IPS DF 4.7 (cell line): Measurements from ENCODE around the gene ASIC3.

Source experiments
- DNase-seq: peaks from one replicate; pipeline ENCODE4 v3.0.0-alpha.2; 2013; ENCODE audit warnings: low spot score; ENCODE audit errors: extremely low read depth

The ASIC3 gene

DNA sequence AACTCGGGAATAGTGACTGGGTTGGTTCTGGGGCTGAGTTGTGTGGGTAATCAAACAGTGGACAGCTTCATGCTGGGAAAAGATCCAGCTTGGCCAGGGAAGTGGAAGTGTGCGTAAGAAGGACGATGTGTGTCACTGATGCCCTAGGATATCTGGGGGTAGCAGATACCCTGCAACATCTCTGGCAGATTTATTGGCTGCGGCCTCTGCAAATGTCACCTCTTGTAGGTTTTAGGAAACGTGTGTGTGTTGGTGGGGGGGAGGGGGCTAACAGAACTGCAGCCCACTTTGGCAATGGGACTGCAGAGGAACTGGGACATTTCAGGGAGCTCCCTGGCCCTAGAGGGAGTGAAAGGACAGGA is 37.0 kb downstream of the ASIC3 start:
- no peak for DNase-seq

DNA sequence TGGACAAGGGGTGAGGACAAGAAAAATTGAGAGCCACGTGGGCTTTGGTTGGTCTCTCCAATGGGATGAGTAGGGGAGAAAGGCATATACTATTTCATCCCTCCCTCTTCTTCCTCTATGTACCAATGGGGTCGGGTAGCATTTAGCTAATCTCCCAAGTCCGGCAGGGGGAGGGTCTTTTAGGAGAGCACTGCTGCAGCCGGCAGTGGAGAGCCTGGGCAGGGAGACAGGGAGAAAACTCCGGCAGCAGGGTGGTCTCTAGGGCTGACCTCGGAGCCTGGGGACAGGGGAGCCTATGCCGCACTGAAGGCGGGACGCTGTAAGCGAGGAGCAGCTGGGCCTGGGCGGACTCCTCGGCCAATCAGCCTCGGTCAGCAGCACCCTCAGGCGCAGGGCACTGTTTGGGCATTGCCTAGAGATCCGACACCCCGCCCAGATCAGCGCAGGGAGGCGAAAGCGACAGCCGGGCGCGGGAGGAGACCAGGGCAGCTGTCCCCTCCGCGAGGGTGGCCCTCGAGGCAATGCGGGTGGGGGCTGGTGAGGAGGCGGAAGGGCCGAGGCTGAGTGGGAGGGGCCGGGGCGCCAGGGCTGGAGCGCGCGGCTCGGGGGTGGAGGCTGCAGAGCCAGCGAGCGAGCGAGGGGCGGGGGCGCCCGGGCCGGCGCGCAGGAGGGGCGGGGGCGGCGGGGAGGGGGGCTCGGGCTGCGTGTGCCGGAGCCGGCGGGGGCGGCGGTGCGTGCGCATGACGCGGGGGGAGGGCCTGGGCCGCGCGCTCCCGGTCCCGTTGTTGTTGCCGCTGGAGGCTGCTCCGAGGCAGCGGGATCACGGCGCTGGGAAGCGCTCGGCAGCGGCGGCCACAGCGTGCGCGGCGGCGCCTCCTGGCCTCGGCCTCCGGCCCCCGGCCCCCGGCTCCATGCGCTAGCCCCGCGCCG is 37.6 kb downstream of the ASIC3 start, which contains the start of gene AGAP3:
TSS of gene AGAP3 (plus strand) at position 785 of the 930 bp plus-strand sequence. CDS start 267 bp downstream, outside the sequence.
- DNase-seq: no peak

DNA sequence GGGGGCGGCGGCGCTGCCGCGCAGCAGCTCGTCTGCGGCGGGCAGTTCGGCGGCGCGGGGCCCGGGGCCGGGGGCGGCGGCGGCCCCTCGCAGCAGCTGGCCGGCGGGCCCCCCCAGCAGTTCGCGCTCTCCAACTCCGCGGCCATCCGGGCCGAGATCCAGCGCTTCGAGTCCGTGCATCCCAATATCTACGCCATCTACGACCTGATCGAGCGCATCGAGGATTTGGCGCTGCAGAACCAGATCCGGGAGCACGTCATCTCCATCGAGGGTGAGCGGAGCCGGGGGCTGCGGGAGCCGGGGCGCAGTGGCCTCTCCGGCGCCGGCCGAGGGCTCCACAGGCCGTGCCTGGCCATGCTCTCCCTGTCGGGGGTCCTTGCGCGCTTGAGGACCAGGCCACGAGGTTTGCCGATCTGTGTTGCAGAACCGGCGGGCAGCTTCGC is 38.5 kb downstream of the ASIC3 start:
- DNase-seq: no peak

DNA sequence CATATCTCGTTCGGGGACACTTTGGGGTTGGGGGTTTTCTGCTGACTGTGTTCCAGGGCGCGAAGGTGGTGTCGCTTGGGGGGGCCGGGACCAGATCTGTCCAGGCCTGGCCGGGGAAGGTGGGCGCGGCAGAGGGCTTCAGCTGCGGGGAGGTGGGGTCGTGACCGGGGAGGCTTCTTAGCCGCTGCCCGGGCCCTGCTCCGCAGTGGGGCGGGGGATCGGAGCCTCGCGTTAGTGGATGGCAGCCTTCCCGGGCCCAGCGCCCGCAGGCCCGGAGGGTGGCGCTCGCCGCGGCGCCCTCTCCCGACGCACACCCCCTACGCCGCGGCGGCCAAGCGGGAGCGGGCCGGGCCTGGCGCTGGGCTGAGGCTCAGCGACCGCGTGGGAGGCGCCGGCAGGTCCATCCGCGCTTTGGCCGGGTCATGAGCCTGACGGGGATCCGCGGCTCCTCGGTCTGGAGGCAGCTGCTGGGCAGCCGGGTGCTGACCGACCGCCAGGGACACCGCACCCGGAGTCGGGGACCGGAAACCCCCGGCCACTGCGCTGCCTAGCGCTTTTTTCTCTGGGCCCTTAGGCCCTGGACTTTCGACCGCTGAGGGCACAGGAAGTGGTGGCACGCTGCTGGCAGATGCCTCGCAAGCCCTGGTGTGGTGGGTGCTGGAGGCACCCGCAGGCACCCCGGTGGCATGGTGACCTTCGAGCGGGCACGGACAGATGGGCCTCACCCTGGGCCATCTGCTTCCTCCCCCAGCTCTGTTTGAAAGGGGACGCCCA is 39.1 kb downstream of the ASIC3 start:
- no peak for DNase-seq

DNA sequence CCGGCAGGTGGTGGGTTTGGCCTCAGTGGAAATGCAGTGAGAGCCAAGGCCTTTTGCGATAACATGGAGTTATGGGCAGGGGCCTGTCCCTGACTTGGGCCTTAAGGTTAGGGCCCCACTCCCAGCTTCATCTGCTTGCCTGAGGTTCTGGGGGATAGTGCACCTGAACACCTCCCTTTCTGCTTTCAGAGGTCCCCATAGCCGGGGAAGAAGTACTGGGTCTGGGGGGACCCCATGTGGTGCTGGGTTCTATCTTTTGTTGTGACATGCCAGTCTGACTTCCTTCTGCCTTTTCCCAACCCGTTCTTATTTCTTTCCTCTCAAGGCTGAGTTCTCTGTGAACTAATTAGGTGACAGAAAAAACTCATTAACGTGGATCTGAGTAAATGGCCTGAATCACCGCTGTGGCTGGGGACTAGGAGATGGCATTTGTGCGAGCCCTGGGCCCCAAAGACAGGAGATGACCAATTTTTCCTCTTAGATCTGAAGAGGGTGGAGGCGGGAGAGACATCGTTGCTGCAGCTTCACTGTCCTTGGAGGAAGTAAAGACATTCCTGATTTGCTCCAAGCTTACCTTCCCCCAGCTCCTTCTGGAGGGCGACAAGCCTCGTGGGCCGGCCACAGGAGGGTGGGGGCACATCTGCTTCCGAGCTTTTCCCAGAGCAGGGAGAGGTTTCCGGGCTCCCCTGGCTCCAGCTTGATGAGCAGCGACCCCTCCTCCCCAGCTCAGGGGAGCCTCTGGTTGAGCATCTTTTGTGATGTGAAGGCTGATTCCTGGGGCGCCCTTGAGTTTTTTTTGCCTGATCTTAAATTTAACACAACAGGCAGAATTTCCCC is 39.9 kb downstream of the ASIC3 start:
- no peak for DNase-seq

DNA sequence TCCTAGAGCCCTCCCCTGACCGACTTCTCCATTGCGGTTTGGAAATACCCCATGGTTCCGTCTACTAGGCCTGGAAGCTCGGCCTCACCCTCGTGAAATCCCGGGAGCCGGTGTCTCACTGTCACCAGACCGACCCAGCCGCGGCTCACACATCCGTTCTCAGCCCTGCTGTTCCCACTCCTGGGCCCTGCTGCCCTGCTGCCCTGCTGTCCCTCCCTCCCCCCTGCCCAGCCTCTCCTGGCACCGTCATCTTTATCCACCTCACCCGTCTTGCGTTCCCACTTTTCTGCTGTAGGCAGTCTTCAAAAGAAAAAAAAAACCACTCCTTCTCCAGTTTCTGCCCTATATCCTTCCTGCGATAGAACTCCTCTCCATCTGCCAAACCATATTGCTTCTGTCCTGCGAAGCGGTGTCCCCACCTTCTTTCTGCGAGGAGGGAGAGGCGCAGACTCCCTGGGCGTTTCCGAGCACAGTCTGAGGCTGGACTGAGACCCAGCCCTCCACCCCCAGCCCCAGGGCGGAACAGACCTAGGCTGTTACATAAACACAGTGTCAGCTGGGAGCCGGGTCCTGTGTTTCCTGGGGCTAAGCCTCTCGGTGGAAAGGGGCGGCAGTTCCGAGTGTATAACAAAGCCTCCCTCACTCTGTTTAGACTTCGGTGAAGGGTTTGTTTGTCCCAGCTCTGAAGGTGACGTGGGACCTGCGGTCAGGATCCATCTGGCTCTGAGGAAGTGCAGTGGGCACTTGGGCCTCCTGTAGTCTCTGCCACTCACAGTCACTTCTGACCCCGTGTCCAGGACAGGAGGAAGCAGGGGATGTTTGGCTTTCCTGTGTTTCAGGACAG is 40.7 kb downstream of the ASIC3 start:
- DNase-seq: no peak

DNA sequence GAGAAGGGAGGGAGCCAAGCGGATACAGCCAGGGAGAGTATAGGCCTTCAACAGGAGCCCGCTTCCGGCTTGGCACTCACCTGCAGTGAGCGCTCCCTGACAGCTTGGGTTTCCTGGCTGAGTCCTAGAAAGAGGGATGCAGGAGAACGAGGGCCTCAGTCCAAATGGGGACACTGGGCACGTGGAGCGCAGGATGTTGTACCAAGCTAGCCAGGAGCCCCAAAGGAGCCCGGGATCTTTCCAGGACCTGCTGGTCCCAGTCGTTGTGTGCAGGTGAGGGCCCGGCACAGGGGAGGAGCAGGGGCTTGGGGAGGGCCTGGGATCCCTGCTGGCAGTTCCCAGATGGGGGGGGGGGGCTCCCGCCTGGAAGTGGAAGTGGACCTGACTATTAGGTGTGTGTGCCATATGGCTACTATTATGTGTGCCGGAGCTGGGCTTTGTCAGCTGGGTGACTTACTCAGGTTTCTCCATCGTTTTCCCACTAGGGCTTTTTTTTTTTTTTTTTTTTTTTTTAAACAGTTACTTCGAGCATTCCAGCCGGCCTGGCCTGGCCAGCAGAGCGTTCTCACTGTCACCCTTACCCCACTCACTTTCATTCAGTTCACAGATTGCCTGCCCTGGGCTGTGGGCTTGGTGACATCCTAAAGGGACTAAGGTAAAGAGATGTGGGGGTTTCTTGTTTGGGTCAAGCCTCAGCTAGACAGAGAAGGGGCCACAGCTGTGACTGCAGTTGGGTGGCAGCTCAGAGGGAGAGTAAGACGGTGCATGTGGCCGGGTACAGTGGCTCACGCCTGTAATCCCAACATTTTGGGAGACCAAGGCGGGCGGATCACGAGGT is 41.8 kb downstream of the ASIC3 start:
- DNase-seq: no peak

DNA sequence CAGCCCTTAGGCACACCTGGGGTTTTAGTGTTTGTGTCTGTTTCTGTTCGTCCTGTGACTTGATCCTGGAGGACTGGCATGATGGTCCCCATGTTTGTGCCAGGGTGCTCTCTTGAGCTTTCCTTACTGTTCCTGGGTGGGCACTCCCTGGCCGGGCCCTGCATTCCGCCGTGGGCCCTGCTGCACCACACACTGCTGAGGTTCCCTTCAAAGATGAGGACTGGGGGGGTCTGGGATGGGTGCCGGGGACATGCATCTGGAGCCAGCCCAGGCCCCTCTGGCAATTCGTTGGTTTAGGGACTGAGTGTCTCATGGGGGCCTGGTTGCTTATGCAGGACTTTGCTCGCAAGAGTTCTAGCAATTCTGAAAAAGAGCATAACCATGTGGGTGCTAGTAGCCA is 42.7 kb downstream of the ASIC3 start:
- DNase-seq: no peak

DNA sequence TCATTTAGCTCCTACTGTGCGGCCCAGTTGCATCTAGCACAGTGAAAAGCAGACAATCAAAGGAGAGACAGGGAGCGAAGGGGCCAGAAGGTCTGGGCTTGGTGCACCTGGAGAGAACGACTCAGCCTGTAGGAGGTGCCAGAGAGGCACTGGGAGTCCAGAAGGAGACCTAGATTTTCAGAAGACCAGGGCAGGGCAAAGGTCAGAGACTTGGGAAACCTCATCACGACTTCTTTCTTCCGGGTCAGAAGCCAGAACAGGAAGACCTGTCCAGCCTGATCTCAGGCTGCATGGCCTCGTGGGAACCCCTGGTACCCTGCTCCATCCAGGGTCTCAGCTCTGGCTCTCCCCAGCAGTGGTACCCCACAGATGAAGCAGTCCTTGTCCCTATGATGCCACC is 43.1 kb downstream of the ASIC3 start:
- no peak for DNase-seq

DNA sequence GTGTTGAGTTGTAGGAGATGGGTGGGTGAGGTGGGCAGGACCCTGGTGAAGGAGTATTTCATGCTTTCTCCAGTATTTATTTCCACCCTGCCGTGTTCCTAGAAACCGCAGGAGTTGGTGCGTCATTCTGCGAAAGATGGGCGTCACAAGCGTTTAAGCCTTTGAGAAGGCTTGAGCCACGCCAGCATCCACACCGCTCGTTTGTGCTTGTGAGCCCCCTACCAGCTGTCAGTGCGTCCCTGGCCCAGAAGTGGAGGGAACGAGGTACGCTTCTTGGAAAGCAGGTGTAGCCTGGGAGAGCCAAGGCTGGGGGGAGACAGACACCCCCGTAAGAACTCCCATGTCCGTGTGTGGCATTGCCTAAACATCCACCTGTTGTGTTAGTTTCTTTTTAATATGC is 43.7 kb downstream of the ASIC3 start:
- DNase-seq: no peak

DNA sequence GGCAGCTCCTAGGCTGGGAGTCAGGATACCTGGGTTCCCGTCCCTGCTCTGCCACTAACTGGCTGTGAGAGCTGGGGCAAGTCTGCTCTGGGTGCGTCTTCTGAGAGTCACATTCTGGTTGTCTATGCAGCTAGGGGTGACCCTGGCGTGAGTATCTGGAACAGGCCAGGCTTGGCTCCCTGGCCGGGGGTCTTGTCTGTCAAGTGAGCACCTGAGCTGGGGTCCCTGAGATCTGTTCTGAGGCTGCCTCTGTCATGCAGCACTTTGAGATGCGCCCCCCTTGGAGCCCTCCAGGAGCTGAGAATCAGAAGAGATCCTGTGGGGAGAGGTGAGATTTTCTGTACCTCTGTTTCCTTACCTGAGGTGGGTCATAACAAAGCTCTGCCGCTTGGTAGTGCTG is 45.4 kb downstream of the ASIC3 start:
- no peak for DNase-seq

DNA sequence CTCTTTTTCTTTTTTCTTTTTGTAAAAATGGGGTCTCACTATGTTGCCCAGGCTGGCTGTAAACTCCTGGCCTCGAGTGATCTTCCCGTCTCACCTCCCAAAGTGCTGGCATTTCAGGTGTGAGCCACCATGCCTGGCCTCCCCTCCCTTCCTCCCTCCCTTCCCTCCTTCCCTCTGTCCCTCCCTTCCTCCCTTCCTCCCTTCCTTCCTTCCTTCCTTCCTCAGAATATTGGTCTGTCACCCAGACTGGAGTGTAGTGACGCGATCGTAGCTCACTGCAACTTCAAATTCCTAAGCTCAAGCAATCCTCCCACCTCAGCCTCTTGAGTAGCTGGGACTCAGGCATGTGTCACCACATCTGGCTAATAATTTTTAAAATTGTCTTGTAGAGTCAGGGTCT is 46.3 kb downstream of the ASIC3 start:
- DNase-seq: no peak

DNA sequence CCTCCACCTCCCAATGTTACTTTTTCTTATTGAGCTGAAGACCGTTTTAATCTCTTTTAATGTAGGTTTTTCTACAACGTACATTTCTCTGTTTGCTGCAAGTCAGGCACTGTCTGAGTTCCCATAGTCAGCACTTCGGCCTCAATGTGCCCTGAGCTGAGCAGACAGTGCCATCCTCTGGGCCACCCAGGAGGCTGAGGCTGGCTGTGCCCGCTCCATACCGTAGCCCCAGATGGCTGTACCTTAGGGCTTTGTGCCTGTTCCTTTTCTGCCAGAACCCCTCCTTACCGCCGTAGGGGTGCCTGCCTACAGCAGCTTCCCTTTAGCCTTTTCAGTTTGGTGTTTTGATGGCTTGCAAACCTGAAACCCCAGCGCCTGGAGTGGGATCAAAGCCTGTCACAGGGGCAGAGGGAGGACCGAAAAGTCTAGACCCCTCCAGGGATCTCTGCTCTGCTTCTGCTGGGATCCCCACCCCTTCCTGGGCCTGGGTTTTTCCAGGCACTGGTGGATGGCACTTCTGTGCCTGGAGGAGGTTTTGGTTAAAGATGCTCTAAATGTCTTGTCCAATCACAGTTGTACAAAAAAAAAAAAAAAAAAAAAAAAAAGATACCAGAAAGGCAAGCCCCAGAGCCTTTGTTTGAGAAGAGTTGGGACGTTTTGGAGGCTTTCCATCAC is 46.9 kb downstream of the ASIC3 start:
- no peak for DNase-seq

DNA sequence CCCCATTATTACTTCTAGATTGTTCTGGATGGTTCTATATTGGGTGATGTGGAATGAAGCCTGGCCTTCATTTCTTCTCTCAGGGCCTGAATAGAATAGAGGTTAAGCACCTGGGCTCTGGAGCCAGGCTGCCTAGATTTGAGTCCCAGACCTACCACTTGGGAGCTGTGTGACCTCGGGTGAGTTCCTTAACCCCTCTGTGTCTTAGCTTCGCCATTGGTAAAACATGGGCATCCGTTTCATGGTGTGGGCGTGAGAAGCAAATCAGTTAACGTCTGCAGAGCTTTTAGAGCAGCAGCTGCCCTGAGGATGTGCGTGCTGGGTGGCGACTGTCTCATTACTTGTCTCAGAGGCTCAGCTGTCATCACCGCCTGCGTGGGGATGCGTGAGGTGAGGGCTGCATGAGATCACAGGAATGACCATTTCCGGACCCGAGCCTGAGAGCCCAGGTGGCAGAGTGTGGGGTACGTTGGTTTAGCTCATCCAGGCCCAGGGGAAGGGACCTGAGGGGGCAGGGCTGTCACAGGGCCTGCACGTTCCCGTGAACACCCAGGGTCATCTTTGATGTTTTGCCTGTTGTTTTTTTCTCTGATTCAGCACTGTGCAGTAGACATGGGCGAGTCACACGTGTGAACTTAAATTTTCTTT is 47.6 kb downstream of the ASIC3 start:
- no peak for DNase-seq

DNA sequence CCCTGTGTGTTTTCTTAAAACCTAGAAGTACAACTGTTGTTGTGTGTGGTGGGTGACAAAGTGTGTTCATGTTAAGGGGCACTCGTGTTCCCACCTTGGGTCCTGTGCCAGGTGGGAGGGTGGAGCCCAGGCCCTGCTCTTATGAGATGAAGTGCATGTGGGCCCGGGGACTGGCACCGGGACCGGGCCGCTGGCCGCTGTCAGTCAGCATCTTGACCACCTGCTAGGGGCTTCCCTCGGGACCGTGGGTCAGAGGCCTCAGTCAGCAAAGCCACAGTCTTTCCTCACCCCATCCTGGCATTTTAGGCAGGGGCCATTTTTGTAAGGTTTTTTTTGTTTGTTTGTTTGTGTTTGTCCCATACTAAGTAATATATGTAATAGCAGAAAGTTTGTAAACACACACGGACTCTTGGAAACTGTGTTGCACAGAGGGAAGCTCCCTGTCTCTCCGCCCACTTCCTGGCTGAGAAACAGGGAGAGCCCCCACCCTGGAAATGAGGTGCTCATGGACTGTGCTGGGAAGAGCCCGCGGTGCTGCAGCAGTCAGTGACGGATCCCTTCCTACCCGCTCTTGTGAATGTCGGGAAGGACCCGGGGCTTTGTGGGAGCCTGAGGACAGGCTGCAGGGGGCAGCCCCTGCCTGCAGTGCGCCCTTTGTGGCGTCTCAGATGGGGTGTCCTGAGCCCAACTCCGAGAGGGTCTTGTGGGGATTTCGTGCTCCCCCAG is 51.3 kb downstream of the ASIC3 start:
- no peak for DNase-seq

DNA sequence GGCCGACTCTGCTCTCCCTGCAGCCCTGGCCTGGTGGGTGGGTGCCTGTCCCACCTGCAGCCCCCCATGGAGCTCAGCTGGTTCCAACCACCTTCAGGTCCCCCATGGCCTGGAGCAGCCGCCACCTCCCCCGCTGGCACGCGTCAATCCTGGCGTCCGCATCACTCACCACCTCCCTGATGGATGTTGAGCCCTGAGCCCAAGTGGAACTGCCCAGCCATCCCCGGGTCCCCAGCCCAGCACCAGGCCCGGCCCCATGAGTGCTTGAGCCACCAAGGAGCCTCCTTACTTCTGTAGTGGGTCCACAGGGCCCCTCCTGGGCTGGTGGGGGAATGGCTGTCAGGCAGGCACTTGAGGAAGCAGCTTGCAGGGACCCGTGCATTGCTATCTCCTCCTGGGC is 52.6 kb downstream of the ASIC3 start:
- DNase-seq: no peak

DNA sequence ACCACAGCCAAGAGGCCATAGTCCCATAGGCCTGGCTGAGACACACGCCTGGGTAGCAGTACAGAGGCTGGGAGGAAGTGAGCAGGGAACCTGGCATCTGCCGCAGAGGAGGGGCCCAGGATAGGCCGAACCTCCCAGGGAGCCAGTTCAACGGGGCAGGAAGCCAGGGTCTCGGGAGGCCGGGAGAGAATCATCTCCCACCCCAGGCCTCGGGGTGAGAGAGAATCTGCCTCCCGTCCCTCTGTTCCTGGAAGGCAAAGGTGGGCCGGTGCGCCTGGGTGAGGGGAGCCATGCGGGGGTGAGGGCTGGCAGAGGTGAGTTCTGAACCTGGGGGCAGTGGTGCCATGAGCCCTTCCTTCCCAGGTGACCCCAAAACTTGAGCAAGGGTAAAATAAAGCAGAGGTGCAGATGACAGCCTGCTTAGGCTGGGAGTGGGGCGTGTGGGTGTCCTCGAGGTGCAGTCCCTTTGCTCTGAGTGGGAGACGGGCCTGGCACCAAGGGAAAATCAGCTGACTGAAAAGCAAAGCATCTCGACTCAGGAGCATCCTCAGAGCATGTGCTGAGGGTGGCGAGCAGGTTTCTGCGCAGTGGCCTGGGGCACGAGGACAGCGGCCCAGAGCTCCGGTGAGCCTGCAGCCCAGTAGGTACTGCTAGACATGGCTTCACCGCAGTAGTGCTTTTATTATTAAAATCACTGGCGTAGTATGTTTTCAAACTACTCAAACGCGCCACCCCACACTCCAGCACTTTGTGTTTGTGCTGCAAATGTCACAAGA is 53.5 kb downstream of the ASIC3 start:
- no peak for DNase-seq
